Thymus (tissue), 11 donors: Measurements from ENCODE around the gene ARHGEF17. TPM values are rescaled to one million over a fixed set of nuclear protein-coding genes. Genes with fewer than 3 reads are reported as not detected.

ENCODE experiments used
- DNase-seq, 9 donors: peaks; one replicate each; pipeline ENCODE4 v3.0.0-alpha.2; 2013; ENCODE audit warnings: low spot score in 9 of 9, low read depth in 6 of 9, missing footprints in 1 of 9
- H3K27ac ChIP-seq, 2 donors: one replicate each; pipeline ENCODE4 v1.5.1; 2013; ENCODE audit warnings: control low read depth in 1 of 2, low read depth in 1 of 2, low read length in 1 of 2, mild to moderate bottlenecking in 1 of 2, moderate library complexity in 1 of 2
- H3K27me3 ChIP-seq, 2 donors: one replicate each; pipeline ENCODE4 v1.5.1; 2013; ENCODE audit warnings: low read length in 1 of 2; ENCODE audit not compliant: control insufficient read depth in 2 of 2, insufficient read depth in 1 of 2
- H3K36me3 ChIP-seq, 2 donors: one replicate each; pipeline ENCODE4 v1.5.1; 2013; ENCODE audit warnings: low read length in 1 of 2, mild to moderate bottlenecking in 1 of 2, moderate library complexity in 1 of 2; ENCODE audit not compliant: control insufficient read depth in 2 of 2, insufficient read depth in 2 of 2
- H3K4me1 ChIP-seq, 2 donors: one replicate each; pipeline ENCODE4 v1.5.1; 2013; ENCODE audit warnings: low read length in 2 of 2; ENCODE audit not compliant: control insufficient read depth in 2 of 2, insufficient read depth in 2 of 2
- H3K4me3 ChIP-seq, 2 donors: one replicate each; pipeline ENCODE4 v1.5.1; 2013; ENCODE audit warnings: low read length in 2 of 2, control low read depth in 1 of 2, mild to moderate bottlenecking in 1 of 2
- H3K9me3 ChIP-seq, 2 donors: one replicate each; pipeline ENCODE4 v1.5.1; 2013; ENCODE audit warnings: low read length in 1 of 2, mild to moderate bottlenecking in 1 of 2; ENCODE audit not compliant: control insufficient read depth in 2 of 2, insufficient read depth in 1 of 2
- WGBS: extraction: QIAGEN DNeasy Blood & Tissue Kit; methylation state at CpG from one replicate; pipeline ENCODE4 v1.1.7; 2013; 5-methylcytosine and 5-hydroxymethylcytosine counted together
- polyA plus RNA-seq: library from polyadenylated mRNA; stranded (reverse); fragments of 200-250 nt; gene quantifications from one replicate; pipeline ENCODE4 v1.2.3, GENCODE V29; 2013
- total RNA-seq: library from RNA; stranded (reverse); fragments of 120-200 nt; gene quantifications from one replicate; pipeline ENCODE4 v1.2.4, GENCODE V29; 2013
- donor health status: healthy.

Gene ARHGEF17
- total and polyA plus RNA-seq, 2 donors: 2.5 to 8.9 TPM

- H3K4me3 ChIP-seq: peak overlapping the region; percentile 45 to 70
- H3K27ac ChIP-seq: peak overlapping the region; percentile 36 to 70
- 3% methylated on average over 56 of the region's 56 CpGs for WGBS
- H3K9me3 ChIP-seq: no peaks in the 10 kb centered on the region
- peak in 2 of 9 donors; percentile 41 to 62 for DNase-seq
- no peaks in the 10 kb centered on the region for H3K36me3 ChIP-seq
- H3K4me1 ChIP-seq: peaks cover 11 to 57% of the 10 kb centered on the region in 2 donors
- H3K27me3 ChIP-seq: no peaks in the 10 kb centered on the region
Observed at GRCh38 chr11:73376803-73377629, 68.9 kb downstream of the ARHGEF17 start.

GRCh38 chr11:73379189-73379880 is 71.3 kb downstream of the ARHGEF17 start:
- peak overlapping the region in 1 of 2 donors; percentile 5 for H3K27ac ChIP-seq
- H3K4me1 ChIP-seq: peaks cover 23 to 81% of the 10 kb centered on the region in 2 donors
- H3K9me3 ChIP-seq: no peaks in the 10 kb centered on the region
- H3K4me3 ChIP-seq: no peak overlapping the region
- 96% methylated on average over 10 of the region's 10 CpGs for WGBS
- no peak for DNase-seq
- H3K36me3 ChIP-seq: no peaks in the 10 kb centered on the region
- H3K27me3 ChIP-seq: no peaks in the 10 kb centered on the region

GRCh38 chr11:73380331-73380730 is 72.3 kb downstream of the ARHGEF17 start:
- no peak overlapping the region for H3K4me3 ChIP-seq
- no peaks in the 10 kb centered on the region for H3K36me3 ChIP-seq
- peaks cover 33 to 89% of the 10 kb centered on the region in 2 donors for H3K4me1 ChIP-seq
- no peaks in the 10 kb centered on the region for H3K9me3 ChIP-seq
- no peak for DNase-seq
- WGBS: 92% methylated on average over 7 of the region's 7 CpGs
- H3K27ac ChIP-seq: no peak overlapping the region
- H3K27me3 ChIP-seq: no peaks in the 10 kb centered on the region

GRCh38 chr11:73380897-73381410 is 72.9 kb downstream of the ARHGEF17 start:
- no peak overlapping the region for H3K4me3 ChIP-seq
- DNase-seq: no peak
- H3K36me3 ChIP-seq: no peaks in the 10 kb centered on the region
- H3K9me3 ChIP-seq: peaks cover 0 to 1% of the 10 kb centered on the region in 2 donors
- WGBS: 97% methylated on average over 4 of the region's 4 CpGs
- no peaks in the 10 kb centered on the region for H3K27me3 ChIP-seq
- H3K4me1 ChIP-seq: peaks cover 36 to 89% of the 10 kb centered on the region in 2 donors
- H3K27ac ChIP-seq: no peak overlapping the region

- H3K4me3 ChIP-seq: no peak overlapping the region
- no peak for DNase-seq
Observed at GRCh38 chr11:73381589-73381988, 73.5 kb downstream of the ARHGEF17 start.

GRCh38 chr11:73382183-73382582 is 74.1 kb downstream of the ARHGEF17 start:
- Histone ChIP-seq H3K27ac (peak overlapping the region in 1 of 2 donors; percentile 12), H3K4me1 (peaks cover 46 to 97% of the 10 kb centered on the region in 2 donors), H3K27me3 (no peaks in the 10 kb centered on the region), H3K4me3 (no peak overlapping the region), H3K9me3 (peaks cover 0 to 9% of the 10 kb centered on the region in 2 donors), H3K36me3 (peaks cover 0 to 4% of the 10 kb centered on the region in 2 donors)
- DNase-seq: no peak
- 98% methylated on average over 7 of the region's 7 CpGs for WGBS

More at GRCh38 chr11:73381589-73381988, 73.5 kb downstream of the ARHGEF17 start:
- H3K36me3 ChIP-seq: peaks cover 0 to 4% of the 10 kb centered on the region in 2 donors
- H3K27ac ChIP-seq: no peak overlapping the region
- H3K4me1 ChIP-seq: peaks cover 42 to 95% of the 10 kb centered on the region in 2 donors
- peaks cover 0 to 8% of the 10 kb centered on the region in 2 donors for H3K9me3 ChIP-seq
- H3K27me3 ChIP-seq: no peaks in the 10 kb centered on the region
- WGBS: 91% methylated on average over 6 of the region's 6 CpGs

DNA sequence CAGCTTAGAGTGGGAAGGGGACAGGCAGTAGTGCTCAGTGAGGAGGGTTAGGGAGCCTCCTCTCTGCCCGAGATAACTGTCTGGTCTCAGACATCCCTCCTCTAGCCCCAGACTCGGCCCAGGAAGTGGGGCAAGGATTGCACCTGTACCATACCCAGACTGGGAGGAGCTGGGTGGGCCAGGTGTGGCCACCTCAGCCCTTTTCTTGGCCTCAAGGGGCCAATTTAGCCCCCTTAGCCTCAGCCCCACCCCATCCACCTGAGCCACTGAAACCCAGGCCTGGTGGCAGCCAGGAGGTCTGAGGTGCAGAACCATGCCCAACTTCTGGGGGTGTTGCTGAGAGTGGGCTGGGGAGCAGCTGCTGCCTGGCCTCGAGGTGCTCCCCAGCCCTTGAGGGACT is 74.7 kb downstream of the ARHGEF17 start:
- peaks cover 0 to 9% of the 10 kb centered on the region in 2 donors for H3K9me3 ChIP-seq
- DNase-seq: no peak
- peaks cover 46 to 97% of the 10 kb centered on the region in 2 donors for H3K4me1 ChIP-seq
- no peak overlapping the region for H3K4me3 ChIP-seq
- whole genome bisulfite sequencing: 62% methylated on average over 3 of the region's 3 CpGs
- H3K36me3 ChIP-seq: peaks cover 0 to 4% of the 10 kb centered on the region in 2 donors
- H3K27ac ChIP-seq: peak overlapping the region; percentile 38 to 58
- no peaks in the 10 kb centered on the region for H3K27me3 ChIP-seq

- no peaks in the 10 kb centered on the region for H3K27me3 ChIP-seq
- H3K36me3 ChIP-seq: peaks cover 0 to 4% of the 10 kb centered on the region in 2 donors
- peaks cover 44 to 98% of the 10 kb centered on the region in 2 donors for H3K4me1 ChIP-seq
- WGBS: 94% methylated on average over 9 of the region's 9 CpGs
- H3K27ac ChIP-seq: peak overlapping the region in 1 of 2 donors; percentile 38
- peaks cover 0 to 9% of the 10 kb centered on the region in 2 donors for H3K9me3 ChIP-seq
- H3K4me3 ChIP-seq: no peak overlapping the region
- peak in 1 of 9 donors; percentile 40 for DNase-seq
Observed at GRCh38 chr11:73383249-73384124, 75.4 kb downstream of the ARHGEF17 start.
